ENCODE results near the gene PCGF2.
A peak's percentile ranks its signal among the peaks of the same experiment; 100 is the strongest.

PCGF2 gene

DNA sequence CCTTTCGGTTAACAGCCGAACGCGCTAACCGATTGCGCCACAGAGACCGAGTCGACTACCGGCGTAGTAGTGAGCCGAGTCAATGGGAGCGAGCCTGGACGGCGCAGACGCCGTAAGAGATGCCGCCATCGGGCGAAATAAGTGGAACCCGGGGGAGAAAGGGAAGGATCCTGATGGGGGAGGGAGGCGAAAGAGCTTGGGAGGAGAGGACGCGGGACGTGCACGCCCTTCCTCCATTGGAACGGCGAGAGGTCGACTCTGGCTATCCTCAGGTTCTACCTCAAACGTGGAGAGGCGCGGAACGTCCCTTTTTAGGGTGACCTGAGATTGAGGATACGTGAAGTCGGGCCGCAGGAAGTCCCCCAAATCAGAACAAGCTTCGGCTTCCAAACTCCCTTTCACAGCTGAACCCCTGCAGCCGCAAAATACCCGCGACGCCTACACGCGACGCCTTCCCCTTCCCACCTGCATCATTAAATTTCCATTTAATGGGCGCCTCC is 3.7 kb upstream of the PCGF2 start:
- no peak for DNase-seq (ENCODE audit: low spot score)
- TF ChIP-seq, protein P1, sequence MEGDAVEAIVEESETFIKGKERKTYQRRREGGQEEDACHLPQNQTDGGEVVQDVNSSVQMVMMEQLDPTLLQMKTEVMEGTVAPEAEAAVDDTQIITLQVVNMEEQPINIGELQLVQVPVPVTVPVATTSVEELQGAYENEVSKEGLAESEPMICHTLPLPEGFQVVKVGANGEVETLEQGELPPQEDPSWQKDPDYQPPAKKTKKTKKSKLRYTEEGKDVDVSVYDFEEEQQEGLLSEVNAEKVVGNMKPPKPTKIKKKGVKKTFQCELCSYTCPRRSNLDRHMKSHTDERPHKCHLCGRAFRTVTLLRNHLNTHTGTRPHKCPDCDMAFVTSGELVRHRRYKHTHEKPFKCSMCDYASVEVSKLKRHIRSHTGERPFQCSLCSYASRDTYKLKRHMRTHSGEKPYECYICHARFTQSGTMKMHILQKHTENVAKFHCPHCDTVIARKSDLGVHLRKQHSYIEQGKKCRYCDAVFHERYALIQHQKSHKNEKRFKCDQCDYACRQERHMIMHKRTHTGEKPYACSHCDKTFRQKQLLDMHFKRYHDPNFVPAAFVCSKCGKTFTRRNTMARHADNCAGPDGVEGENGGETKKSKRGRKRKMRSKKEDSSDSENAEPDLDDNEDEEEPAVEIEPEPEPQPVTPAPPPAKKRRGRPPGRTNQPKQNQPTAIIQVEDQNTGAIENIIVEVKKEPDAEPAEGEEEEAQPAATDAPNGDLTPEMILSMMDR (IDR thresholded peaks at IDR 0.05; ENCODE audit: borderline replicate concordance, control extremely low read depth, extremely low read depth, insufficient read depth, missing control alignments) = no peak
- in situ Hi-C loops (cut with MboI; ENCODE audit: low sequenced_read_pairs, unreplicated experiment) = no loop called here

DNA sequence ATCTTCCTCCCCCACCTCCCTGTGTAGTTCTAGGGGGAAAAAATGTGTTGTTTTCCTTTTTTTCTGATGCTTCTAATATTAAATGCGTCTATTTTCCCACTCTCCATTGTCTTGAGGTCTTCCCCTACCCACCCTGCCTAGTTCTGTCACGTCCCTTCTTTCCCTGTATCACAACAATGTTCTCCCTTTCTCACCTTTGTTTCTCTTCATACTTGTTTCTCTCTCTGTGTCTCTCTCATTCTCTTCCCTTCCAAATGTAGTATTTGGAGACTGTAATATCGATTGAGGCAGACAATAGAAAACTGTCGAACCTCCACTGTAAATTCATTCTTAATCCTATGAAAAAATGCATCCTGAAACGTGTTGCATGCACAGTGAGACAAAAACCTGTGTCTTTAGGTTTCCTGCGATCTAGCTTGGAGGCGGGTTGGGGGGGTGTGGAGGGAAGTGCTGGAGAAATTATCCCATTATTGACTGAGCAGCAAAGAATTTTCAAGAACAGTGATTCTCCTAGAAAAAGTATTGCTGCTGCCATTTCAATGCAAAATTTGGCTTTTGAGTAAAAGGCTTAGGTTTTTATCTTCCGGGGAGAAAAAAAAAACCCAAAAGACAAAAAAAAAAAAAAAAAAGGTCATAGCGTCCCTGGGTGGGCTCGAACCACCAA is 3.1 kb upstream of the PCGF2 start:
- in situ Hi-C loops (cut with MboI; ENCODE audit: low sequenced_read_pairs, unreplicated experiment) = no loop called here
- TF ChIP-seq, protein P1 (IDR thresholded peaks at IDR 0.05; ENCODE audit: borderline replicate concordance, control extremely low read depth, extremely low read depth, insufficient read depth, missing control alignments) = no peak
- DNase-seq (ENCODE audit: low spot score) = no peak

DNA sequence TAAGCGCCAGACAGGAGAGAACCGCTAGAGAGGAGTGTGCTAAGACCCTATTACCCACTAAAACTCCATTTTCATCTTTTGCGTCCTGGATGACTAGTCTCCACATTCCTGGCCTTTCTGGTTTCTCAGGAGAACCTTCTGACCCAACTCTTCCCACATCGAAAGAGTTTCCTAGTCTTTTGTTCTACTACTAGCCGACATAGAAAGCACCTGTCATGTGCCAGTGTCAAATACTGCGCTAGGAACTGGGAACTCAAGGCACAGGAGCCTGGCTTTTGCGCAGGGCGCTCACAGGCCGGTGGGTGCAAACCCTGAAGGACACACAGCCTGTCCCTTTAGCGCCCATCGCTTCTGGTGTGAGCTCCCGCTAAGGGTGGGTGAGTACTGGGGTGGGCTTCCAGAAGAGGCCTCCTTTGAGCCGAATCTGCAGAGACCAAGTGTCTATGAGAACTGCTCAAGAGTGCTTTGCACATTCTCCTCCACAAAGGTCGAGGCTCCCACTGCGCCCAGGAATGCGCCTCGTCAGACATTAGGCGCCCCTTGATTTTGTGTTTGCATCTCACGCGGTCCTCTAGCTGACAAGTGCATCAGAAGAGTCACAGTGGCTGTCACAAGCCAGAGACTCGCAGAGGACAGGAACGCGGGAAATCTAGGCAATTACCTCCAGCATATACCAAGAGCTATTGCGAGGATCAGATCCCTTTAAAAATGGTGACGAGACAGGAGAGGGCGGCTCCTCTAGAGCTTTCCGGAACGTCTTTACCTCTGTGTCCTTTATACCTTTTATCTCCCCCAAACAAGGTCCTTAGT is 2.4 kb upstream of the PCGF2 start:
- TF ChIP-seq, protein P1 (IDR thresholded peaks at IDR 0.05; ENCODE audit: borderline replicate concordance, control extremely low read depth, extremely low read depth, insufficient read depth, missing control alignments) = no peak

DNA sequence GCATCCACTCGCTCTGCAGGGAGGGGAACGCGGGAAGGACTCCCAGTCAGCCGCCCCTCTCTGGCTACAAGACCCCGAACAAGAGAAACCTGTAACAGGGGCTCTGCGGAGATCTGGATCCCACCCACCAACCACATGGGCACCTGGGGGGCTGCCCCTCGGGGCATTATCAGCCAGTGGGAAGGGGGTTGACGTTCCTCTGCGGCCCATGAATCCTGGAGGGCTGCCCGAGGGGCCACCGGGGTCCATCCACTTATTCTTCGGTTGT is 1.8 kb upstream of the PCGF2 start:
- no peak for DNase-seq (ENCODE audit: low spot score)
- in situ Hi-C loops (cut with MboI; ENCODE audit: low sequenced_read_pairs, unreplicated experiment) = no loop called here
- TF ChIP-seq, protein P1 (IDR thresholded peaks at IDR 0.05; ENCODE audit: borderline replicate concordance, control extremely low read depth, extremely low read depth, insufficient read depth, missing control alignments) = no peak

More for the DNA sequence above, 2.4 kb upstream of the PCGF2 start:
- in situ Hi-C loops (cut with MboI; ENCODE audit: low sequenced_read_pairs, unreplicated experiment) = no loop called here
- no peak for DNase-seq (ENCODE audit: low spot score)

DNA sequence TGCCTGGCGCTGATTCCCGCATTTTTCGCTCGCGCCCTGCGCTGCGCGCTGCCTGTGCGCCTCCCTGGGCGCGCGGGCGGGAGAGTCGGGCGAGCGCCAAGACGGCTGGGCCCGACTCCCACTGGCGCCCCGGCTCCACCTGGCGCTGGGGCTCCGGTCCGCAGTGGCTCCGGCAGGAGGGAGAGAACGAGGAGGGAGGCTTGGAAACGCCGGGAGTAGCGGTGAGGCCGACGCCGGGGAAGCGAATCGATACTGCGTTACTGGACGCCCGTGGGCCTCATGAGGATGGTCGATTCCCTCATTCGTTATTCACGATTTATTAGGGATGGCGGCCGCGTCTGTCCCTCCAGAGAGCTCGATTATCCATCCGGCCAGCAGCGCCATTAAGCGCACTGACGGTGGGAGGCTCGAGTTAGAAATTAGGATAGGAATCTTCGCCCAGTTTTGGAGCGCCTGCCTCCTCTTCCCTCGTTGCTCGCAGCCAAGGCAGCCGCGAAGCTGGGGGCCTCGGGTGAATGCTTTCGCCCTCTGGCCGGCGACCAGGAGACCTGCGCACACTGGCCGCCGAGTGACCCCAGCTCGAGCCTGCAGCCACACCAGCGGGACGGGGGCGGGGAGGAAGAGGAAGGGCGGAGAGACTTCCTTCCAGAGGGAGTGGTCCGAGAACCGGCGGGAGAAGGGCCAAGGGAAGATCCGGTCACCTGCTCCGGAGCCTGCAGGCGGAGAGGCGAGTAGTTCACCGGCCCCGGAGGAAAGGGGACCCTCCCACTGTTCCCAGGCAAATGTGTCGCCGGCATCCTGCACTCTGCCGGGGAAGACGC is 1.3 kb upstream of the PCGF2 start:
- in situ Hi-C loops (cut with MboI; ENCODE audit: low sequenced_read_pairs, unreplicated experiment) = no loop called here
- TF ChIP-seq, protein P1 (IDR thresholded peaks at IDR 0.05; ENCODE audit: borderline replicate concordance, control extremely low read depth, extremely low read depth, insufficient read depth, missing control alignments) = no peak
- DNase-seq (ENCODE audit: low spot score) = peak; percentile 74

DNA sequence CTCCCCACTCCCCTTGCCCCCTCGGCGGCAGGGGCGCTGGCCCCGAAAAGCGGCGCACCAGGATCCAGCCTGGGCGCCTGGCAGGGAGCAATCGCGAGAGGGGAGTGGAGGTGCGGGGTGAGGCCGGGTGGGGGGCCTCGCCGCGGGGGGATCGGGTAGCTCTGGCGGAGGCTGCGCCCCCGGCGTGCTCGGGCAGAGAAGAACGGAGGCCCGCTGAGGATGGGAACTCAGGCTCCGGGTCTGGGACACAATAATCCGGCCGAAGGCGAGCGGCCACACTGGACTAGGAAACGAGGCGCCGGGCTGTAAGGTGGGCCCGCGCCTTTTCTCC is 721 bp upstream of the PCGF2 start:
- TF ChIP-seq, protein P1 (IDR thresholded peaks at IDR 0.05; ENCODE audit: borderline replicate concordance, control extremely low read depth, extremely low read depth, insufficient read depth, missing control alignments) = no peak
- in situ Hi-C loops (cut with MboI; ENCODE audit: low sequenced_read_pairs, unreplicated experiment) = no loop called here
- no peak for DNase-seq (ENCODE audit: low spot score)

Measured in GM13976 (cell line).